GM04503 (cell line): Measurements from ENCODE around the gene SHISA5.
"Not testable (repeated sequence)": the region's sequence is repeated elsewhere in the genome, so short reads cannot be mapped to it uniquely, and the experiment has no call there.

Experiments used
- DNase-seq: peaks from one replicate; pipeline ENCODE4 v3.0.0-alpha.2; 2012; ENCODE audit warnings: low read depth

SHISA5 gene

GRCh38 chr3:48519277-48519643 lies 15.3 kb upstream of the SHISA5 start:
- no peak for DNase-seq

GRCh38 chr3:48518638-48519276 lies 14.8 kb upstream of the SHISA5 start:
- no peak for DNase-seq

- DNase-seq, result no peak
Observed at GRCh38 chr3:48518069-48518468, 14.1 kb upstream of the SHISA5 start.

GRCh38 chr3:48516571-48516970 lies 12.6 kb upstream of the SHISA5 start:
- no peak for DNase-seq

- no peak for DNase-seq
Observed at GRCh38 chr3:48514431-48515227, 10.7 kb upstream of the SHISA5 start.

GRCh38 chr3:48511551-48511950 lies 7.6 kb upstream of the SHISA5 start:
- DNase-seq, result no peak

GRCh38 chr3:48507256-48508061 lies 3.5 kb upstream of the SHISA5 start:
- peak; percentile 10 for DNase-seq

- DNase-seq, result no peak
Observed at GRCh38 chr3:48505968-48506504, 2.1 kb upstream of the SHISA5 start.

GRCh38 chr3:48505146-48505545 lies 1.2 kb upstream of the SHISA5 start:
- DNase-seq, result no peak

- peak; percentile 9 for DNase-seq
Observed at GRCh38 chr3:48503401-48504050, 448 bp downstream of the SHISA5 start.

- DNase-seq, result no peak
Observed at GRCh38 chr3:48502728-48503168, 1.2 kb downstream of the SHISA5 start.

GRCh38 chr3:48502121-48502520 lies 1.9 kb downstream of the SHISA5 start:
- DNase-seq, result no peak

- DNase-seq, result no peak
Observed at GRCh38 chr3:48501196-48501595, 2.8 kb downstream of the SHISA5 start.

GRCh38 chr3:48500656-48501055 lies 3.3 kb downstream of the SHISA5 start:
- DNase-seq, result no peak

- no peak for DNase-seq
Observed at GRCh38 chr3:48493203-48493501, 10.8 kb downstream of the SHISA5 start.

- DNase-seq, result peak; percentile 41
Observed at GRCh38 chr3:48492461-48493202, 11.3 kb downstream of the SHISA5 start.

- no peak for DNase-seq
Observed at GRCh38 chr3:48486952-48487351, 17.0 kb downstream of the SHISA5 start.

- not testable (repeated sequence) for DNase-seq
Observed at GRCh38 chr3:48482822-48483221, 21.2 kb downstream of the SHISA5 start.

GRCh38 chr3:48480891-48481290 lies 23.1 kb downstream of the SHISA5 start:
- not testable (repeated sequence) for DNase-seq

GRCh38 chr3:48478626-48479555 lies 25.1 kb downstream of the SHISA5 start:
- no peak for DNase-seq
